Central memory CD8-positive, alpha-beta T cell (primary cell): ENCODE results near the gene MEGF6.

ENCODE experiments used
- ATAC-seq: fragments of 150-1000 bp; cut with Tn5 transposase; replicated peaks from 2 replicates; pipeline ENCODE4 v1.10.0; 2022; ENCODE audit warnings: mild to moderate bottlenecking, moderate FRiP score, moderate number of reproducible peaks; ENCODE audit not compliant: poor library complexity, severe bottlenecking; ENCODE audit errors: extremely low read depth
- DNase-seq, 2 donors: peaks; one replicate each; pipeline ENCODE4 v3.0.0; 2021; ENCODE audit warnings: low spot score in 2 of 2
- H3K27ac Mint-ChIP-seq: one replicate; pipeline ENCODE4 v1.8.0; 2022; ENCODE audit warnings: low read depth, mild to moderate bottlenecking, moderate library complexity, mixed read lengths
- H3K27me3 Mint-ChIP-seq: one replicate; pipeline ENCODE4 v1.8.0; 2022; ENCODE audit warnings: mixed read lengths
- H3K36me3 Mint-ChIP-seq: one replicate; pipeline ENCODE4 v1.8.0; 2022; ENCODE audit warnings: mild to moderate bottlenecking, moderate library complexity, mixed read lengths; ENCODE audit not compliant: insufficient read depth
- H3K4me1 Mint-ChIP-seq: one replicate; pipeline ENCODE4 v1.8.0; 2022; ENCODE audit warnings: mixed read lengths
- H3K4me3 Mint-ChIP-seq: one replicate; pipeline ENCODE4 v1.8.0; 2022; ENCODE audit warnings: mild to moderate bottlenecking, moderate library complexity, mixed read lengths
- H3K9me3 Mint-ChIP-seq: one replicate; pipeline ENCODE4 v1.8.0; 2022; ENCODE audit warnings: mixed read lengths

MEGF6 gene

GRCh38 chr1:3620708-3621107 is 9.4 kb upstream of the MEGF6 start:
- Mint-ChIP-seq H3K36me3 (peaks cover 10% of the 10 kb centered on the region), H3K9me3 (no peaks in the 10 kb centered on the region), H3K4me1 (peaks cover 45% of the 10 kb centered on the region), H3K4me3 (no peak overlapping the region), H3K27ac (no peak overlapping the region), H3K27me3 (no peaks in the 10 kb centered on the region)
- DNase-seq (no peak), ATAC-seq (no peak)

GRCh38 chr1:3618881-3619671 is 7.8 kb upstream of the MEGF6 start:
- H3K4me3 Mint-ChIP-seq, result no peak overlapping the region
- H3K9me3 Mint-ChIP-seq, result no peaks in the 10 kb centered on the region
- no peak overlapping the region for H3K27ac Mint-ChIP-seq
- DNase-seq, result peak; percentile 61 to 67
- peak; percentile 85 for ATAC-seq
- peaks cover 14% of the 10 kb centered on the region for H3K27me3 Mint-ChIP-seq
- peaks cover 35% of the 10 kb centered on the region for H3K4me1 Mint-ChIP-seq
- no peaks in the 10 kb centered on the region for H3K36me3 Mint-ChIP-seq

GRCh38 chr1:3618531-3618880 is 7.2 kb upstream of the MEGF6 start:
- Mint-ChIP-seq H3K9me3 (no peaks in the 10 kb centered on the region), H3K36me3 (no peaks in the 10 kb centered on the region), H3K27me3 (peaks cover 19% of the 10 kb centered on the region), H3K4me3 (no peak overlapping the region), H3K27ac (no peak overlapping the region), H3K4me1 (peaks cover 29% of the 10 kb centered on the region)
- ATAC-seq (no peak), DNase-seq (no peak)

- Mint-ChIP-seq H3K4me3 (no peak overlapping the region), H3K27ac (no peak overlapping the region), H3K9me3 (no peaks in the 10 kb centered on the region), H3K27me3 (peaks cover 19% of the 10 kb centered on the region), H3K36me3 (peaks cover 2% of the 10 kb centered on the region), H3K4me1 (peaks cover 23% of the 10 kb centered on the region)
- ATAC-seq, result no peak
- no peak for DNase-seq
These were observed 6.6 kb upstream of the MEGF6 start for GRCh38 chr1:3617806-3618345.

GRCh38 chr1:3616861-3617260 is 5.6 kb upstream of the MEGF6 start:
- ATAC-seq (no peak), DNase-seq (no peak)
- Mint-ChIP-seq H3K4me3 (no peak overlapping the region), H3K36me3 (peaks cover 2% of the 10 kb centered on the region), H3K27me3 (peaks cover 22% of the 10 kb centered on the region), H3K9me3 (no peaks in the 10 kb centered on the region), H3K27ac (no peak overlapping the region), H3K4me1 (peaks cover 17% of the 10 kb centered on the region)

GRCh38 chr1:3614755-3615742 is 3.7 kb upstream of the MEGF6 start:
- ATAC-seq (no peak), DNase-seq (no peak)
- H3K36me3 Mint-ChIP-seq, result peaks cover 2% of the 10 kb centered on the region
- H3K4me3 Mint-ChIP-seq, result no peak overlapping the region
- no peaks in the 10 kb centered on the region for H3K9me3 Mint-ChIP-seq
- no peak overlapping the region for H3K27ac Mint-ChIP-seq
- H3K27me3 Mint-ChIP-seq, result peaks cover 26% of the 10 kb centered on the region
- peaks cover 8% of the 10 kb centered on the region for H3K4me1 Mint-ChIP-seq

- Mint-ChIP-seq H3K9me3 (no peaks in the 10 kb centered on the region), H3K36me3 (peaks cover 2% of the 10 kb centered on the region), H3K27ac (peak overlapping the region; percentile 41), H3K27me3 (peaks cover 26% of the 10 kb centered on the region), H3K4me1 (peaks cover 8% of the 10 kb centered on the region), H3K4me3 (peak overlapping the region; percentile 78)
- DNase-seq, result no peak
- no peak for ATAC-seq
These were observed 815 bp upstream of the MEGF6 start for GRCh38 chr1:3612123-3612522.

- no peak for DNase-seq
- peaks cover 26% of the 10 kb centered on the region for H3K27me3 Mint-ChIP-seq
- H3K36me3 Mint-ChIP-seq, result peaks cover 2% of the 10 kb centered on the region
- ATAC-seq, result no peak
- H3K4me1 Mint-ChIP-seq, result peaks cover 8% of the 10 kb centered on the region
- no peak overlapping the region for H3K27ac Mint-ChIP-seq
- H3K9me3 Mint-ChIP-seq, result no peaks in the 10 kb centered on the region
- peak overlapping the region; percentile 78 for H3K4me3 Mint-ChIP-seq
These were observed 660 bp downstream of the MEGF6 start for GRCh38 chr1:3610527-3611169.

GRCh38 chr1:3609769-3610526 is 1.4 kb downstream of the MEGF6 start:
- Mint-ChIP-seq H3K27ac (no peak overlapping the region), H3K4me3 (no peak overlapping the region), H3K27me3 (peaks cover 21% of the 10 kb centered on the region), H3K4me1 (peaks cover 8% of the 10 kb centered on the region), H3K36me3 (peaks cover 2% of the 10 kb centered on the region), H3K9me3 (no peaks in the 10 kb centered on the region)
- no peak for DNase-seq
- ATAC-seq, result no peak

GRCh38 chr1:3609016-3609768 is 2.1 kb downstream of the MEGF6 start:
- DNase-seq (no peak), ATAC-seq (no peak)
- Mint-ChIP-seq H3K4me1 (peaks cover 8% of the 10 kb centered on the region), H3K27me3 (peaks cover 13% of the 10 kb centered on the region), H3K27ac (no peak overlapping the region), H3K9me3 (no peaks in the 10 kb centered on the region), H3K36me3 (peaks cover 2% of the 10 kb centered on the region), H3K4me3 (no peak overlapping the region)

GRCh38 chr1:3608154-3608553 is 3.2 kb downstream of the MEGF6 start:
- Mint-ChIP-seq H3K4me1 (peaks cover 8% of the 10 kb centered on the region), H3K36me3 (no peaks in the 10 kb centered on the region), H3K9me3 (no peaks in the 10 kb centered on the region), H3K27me3 (peaks cover 7% of the 10 kb centered on the region), H3K4me3 (no peak overlapping the region), H3K27ac (no peak overlapping the region)
- ATAC-seq (no peak), DNase-seq (no peak)
